Measurements from ENCODE around the gene NODAL.

The NODAL gene

DNA sequence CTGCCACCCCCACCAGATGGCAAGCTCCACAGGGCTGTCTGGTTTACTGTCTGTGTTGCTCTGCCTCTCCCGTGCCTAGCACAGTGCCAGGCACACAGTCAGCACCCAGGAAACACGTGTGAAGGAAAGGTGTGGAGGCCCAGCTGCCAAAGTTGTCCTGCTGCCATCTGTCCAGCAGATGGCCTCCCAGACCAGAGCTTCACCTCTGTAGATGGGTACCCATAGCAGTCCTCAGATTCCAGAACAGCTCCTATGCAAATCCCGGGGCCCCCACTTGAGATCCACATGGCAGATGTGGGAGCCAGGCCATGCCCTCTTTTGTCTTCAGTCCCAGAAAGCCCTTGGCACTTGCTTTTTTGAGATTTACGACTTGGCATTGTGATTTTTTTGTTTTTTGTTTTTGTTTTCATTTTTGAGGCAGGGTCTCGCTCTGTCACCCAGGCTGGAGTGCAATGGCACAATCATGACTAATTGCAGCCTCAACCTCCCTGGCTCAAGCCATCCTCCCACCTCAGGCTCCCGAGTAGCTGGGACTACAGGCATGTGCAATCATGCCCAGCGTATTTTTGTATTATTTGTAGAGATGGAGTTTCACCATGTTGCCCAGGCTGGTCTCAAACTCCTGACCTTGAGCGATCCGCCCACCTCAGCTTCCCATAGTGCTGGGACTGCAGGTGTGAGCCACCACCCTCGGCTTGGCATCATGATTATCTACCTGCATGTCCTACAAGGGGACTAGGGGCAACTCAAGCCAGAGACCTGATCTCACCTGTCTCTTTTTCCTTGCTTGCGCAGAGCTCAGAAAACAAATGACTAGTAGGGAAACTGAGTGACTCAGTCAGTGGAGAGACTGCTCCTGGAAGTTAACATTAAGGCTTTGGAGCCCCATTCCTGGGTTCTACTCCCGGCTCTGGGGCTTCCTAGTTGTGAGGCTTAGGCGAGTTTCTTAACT lies 20.2 kb upstream of the NODAL start:
- TF ChIP-seq, protein P1, sequence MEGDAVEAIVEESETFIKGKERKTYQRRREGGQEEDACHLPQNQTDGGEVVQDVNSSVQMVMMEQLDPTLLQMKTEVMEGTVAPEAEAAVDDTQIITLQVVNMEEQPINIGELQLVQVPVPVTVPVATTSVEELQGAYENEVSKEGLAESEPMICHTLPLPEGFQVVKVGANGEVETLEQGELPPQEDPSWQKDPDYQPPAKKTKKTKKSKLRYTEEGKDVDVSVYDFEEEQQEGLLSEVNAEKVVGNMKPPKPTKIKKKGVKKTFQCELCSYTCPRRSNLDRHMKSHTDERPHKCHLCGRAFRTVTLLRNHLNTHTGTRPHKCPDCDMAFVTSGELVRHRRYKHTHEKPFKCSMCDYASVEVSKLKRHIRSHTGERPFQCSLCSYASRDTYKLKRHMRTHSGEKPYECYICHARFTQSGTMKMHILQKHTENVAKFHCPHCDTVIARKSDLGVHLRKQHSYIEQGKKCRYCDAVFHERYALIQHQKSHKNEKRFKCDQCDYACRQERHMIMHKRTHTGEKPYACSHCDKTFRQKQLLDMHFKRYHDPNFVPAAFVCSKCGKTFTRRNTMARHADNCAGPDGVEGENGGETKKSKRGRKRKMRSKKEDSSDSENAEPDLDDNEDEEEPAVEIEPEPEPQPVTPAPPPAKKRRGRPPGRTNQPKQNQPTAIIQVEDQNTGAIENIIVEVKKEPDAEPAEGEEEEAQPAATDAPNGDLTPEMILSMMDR (IDR thresholded peaks at IDR 0.05; ENCODE audit: low read depth, low read length) = peak; percentile 89
- peak; percentile 5 for DNase-seq (ENCODE audit: extremely low read depth, low read depth)

DNA sequence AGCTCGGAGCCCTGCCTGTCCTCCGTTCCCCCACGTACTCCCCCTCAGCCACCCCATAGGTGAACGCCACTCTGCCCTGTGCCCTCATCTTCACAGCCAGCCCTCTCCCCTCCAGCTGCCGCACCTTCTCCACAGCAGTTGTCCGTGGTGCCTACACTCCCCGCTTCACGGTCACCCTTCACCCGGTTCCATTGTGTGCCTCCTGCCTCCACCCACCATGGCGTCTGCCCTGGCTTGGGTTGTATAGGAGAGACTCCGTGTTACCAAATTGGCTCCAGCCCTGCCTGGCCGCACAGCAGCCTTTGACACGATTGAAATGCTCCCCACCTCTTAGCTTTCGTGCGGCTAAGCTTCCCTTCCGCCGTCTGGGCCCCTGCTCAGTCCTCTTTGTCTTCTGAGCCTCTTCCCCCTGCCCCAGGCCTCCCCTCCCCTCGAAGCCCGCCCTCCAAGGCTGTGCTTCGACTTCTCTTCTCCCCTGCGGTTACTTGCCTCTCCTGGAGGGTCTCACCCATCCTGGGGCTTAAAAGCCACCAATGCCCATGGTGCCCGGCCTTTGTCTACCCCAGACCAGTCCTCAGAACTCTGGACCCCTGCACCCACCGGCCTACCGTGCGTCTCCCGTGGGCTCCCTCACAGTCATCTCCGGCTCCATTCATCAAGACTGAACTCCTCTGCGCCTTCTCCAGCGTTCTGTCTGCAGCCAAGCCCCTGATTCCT lies 18.5 kb upstream of the NODAL start:
- TF ChIP-seq, protein P1 (IDR thresholded peaks at IDR 0.05; ENCODE audit: low read depth, low read length) = no peak
- DNase-seq (ENCODE audit: extremely low read depth, low read depth) = no peak

- no peak for DNase-seq (ENCODE audit: extremely low read depth, low read depth)
Measured at GRCh38 chr10:70459061-70459773, 17.7 kb upstream of the NODAL start.

DNA sequence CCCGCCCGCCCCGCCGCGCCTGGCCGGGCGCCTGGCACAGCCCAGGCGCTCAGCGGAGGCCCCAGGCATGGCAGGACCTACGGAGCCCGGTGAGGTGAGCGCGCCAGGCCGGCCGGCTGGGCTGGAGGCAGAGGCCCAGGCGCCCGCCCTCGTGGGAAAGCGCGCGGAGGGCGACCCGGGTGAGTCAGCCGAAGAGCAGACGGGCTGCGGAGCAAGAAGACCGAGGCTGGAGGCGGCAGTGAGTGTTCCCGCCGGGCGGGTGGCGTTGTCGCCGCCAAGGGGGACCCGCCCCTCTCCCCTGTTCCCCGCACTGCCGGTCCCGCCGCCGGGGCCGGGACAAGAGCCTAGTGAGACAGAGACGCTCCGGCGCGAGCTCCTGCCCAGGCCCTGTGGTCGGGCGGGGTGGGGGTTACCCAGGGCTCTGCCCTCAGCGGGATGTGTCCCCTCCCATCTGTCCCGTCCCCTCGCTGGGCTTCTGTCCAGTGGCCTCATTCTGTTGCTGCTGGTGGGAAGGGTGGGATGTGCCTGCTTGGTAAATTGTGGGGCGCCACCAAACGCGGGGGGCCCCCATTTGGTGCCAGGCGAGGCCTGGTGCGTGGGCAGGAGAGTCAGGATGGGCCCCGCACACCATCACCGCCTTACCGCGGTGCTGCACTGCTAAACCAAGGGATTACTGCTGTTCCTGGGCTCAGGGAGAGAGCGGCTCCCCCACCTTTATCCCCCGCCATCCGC lies 17.0 kb upstream of the NODAL start:
- DNase-seq (ENCODE audit: extremely low read depth, low read depth) = peak; percentile 14

More at GRCh38 chr10:70459061-70459773, 17.7 kb upstream of the NODAL start:
- TF ChIP-seq, protein P1 (IDR thresholded peaks at IDR 0.05; ENCODE audit: low read depth, low read length) = no peak

DNA sequence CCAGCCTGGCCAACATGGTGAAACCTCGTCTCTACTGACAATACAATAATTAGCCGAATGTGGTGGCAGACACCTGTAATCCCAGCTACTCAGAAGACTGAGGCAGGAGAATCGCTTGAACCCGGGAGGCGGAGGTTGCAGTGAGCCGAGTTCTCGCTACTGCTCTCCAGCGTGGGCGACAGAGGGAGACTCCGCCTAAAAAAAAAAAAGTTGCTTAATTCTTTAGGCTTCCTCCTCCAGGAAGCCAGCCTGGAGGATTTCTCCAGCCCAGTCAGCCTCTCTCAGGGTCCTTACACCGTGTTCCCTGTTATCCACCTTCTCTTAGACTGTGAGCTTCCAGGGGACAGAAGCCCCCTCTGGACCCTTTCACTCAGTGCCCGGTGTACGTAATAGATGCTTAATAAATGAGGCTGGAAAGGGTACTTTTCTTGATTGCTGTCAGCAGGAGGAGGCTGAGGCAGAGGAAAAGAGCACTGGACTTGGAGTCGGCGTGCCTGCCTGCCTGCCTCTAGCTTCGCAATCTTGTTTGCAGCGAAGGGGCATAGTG lies 16.4 kb upstream of the NODAL start:
- TF ChIP-seq, protein P1 (IDR thresholded peaks at IDR 0.05; ENCODE audit: low read depth, low read length) = no peak
- DNase-seq (ENCODE audit: extremely low read depth, low read depth) = no peak

More for the DNA sequence above, 17.0 kb upstream of the NODAL start:
- TF ChIP-seq, protein P1 (IDR thresholded peaks at IDR 0.05; ENCODE audit: low read depth, low read length) = no peak

DNA sequence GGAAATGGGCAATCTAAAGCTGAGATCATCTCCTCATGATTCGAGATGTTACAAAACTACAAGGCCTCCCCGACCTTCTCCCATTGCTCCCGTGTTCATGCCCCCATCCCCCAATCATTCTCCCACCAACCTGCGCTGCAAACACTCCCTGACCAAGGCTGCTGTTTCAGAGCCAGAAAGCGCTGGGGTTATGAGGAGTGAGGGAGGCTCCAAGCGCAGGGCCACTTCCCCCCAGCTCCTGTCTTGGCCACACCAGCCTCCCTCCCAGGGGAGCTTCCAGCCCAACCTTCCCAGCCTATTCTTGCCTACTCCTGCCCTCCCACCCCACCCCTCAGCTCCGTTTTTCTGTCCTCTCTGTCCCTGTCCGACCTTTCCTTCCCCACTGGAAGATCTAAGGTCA lies 14.7 kb upstream of the NODAL start:
- TF ChIP-seq, protein P1 (IDR thresholded peaks at IDR 0.05; ENCODE audit: low read depth, low read length) = no peak
- DNase-seq (ENCODE audit: extremely low read depth, low read depth) = no peak

Data from AG09319 (cell line).